Fibroblast of the aortic adventitia (primary cell): ENCODE results near the gene HYAL3. TPM values are rescaled to one million over a fixed set of nuclear protein-coding genes. Genes with fewer than 3 reads are reported as not detected.
"Not testable (repeated sequence)": the region's sequence is repeated elsewhere in the genome, so short reads cannot be mapped to it uniquely, and the experiment has no call there.

ENCODE experiments used
- DNase-seq: peaks from one replicate; pipeline ENCODE4 v3.0.0-alpha.2; 2010; ENCODE audit warnings: low read depth
- H3K4me3 ChIP-seq: 2 replicates; pipeline ENCODE4 v1.5.1; 2011; ENCODE audit warnings: low read depth, mild to moderate bottlenecking, control low read depth, low read length, moderate library complexity
- total RNA-seq: library from RNA; depleted of rRNA; stranded (reverse); fragments of >200 nt; gene quantifications from 2 replicates; pipeline ENCODE4 v1.2.3, GENCODE V29; 2012; ENCODE audit warnings: low replicate concordance
- TF ChIP-seq, protein P1 (sequence below): IDR thresholded peaks from 2 replicates; pipeline ENCODE4 v1.5.1; 2011; ENCODE audit warnings: mild to moderate bottlenecking, low read length, control low read depth, inconsistent platforms; ENCODE audit not compliant: insufficient read depth

HYAL3 gene
- total RNA-seq, 1 donor, result 3.1 TPM

DNA sequence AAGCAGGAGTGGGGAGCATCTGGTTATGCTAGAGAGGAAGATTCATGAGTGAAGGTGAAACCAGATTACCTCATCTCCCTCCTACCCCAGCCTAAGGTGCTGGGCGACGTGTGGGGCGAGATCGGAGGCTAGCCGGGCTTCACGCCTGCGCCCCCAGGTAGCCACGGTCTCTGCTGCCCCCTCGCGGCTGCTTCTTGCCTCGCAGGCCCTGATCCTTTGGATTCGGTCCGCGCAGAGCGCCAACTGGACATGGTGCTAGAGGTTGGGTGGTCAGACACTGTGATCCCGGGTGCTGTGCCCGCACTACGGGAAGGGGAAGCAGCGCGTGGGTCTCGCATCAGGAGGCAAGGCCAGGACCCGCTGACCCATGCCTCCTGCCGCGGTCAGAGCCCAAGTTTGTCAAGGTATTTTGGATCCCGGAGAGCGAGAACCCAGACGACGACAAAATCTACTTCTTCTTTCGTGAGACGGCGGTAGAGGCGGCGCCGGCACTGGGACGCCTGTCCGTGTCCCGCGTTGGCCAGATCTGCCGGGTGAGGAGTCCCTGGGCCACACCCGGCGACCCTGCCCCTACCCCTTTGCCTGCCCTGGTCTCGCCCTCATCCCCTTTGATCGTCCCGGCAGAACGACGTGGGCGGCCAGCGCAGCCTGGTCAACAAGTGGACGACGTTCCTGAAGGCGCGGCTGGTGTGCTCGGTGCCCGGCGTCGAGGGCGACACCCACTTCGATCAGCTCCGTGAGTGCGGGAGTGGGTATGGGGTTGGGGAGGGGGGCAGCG is 26.1 kb downstream of the HYAL3 start:
- peak; percentile 65 for DNase-seq
- TF ChIP-seq, protein P1, sequence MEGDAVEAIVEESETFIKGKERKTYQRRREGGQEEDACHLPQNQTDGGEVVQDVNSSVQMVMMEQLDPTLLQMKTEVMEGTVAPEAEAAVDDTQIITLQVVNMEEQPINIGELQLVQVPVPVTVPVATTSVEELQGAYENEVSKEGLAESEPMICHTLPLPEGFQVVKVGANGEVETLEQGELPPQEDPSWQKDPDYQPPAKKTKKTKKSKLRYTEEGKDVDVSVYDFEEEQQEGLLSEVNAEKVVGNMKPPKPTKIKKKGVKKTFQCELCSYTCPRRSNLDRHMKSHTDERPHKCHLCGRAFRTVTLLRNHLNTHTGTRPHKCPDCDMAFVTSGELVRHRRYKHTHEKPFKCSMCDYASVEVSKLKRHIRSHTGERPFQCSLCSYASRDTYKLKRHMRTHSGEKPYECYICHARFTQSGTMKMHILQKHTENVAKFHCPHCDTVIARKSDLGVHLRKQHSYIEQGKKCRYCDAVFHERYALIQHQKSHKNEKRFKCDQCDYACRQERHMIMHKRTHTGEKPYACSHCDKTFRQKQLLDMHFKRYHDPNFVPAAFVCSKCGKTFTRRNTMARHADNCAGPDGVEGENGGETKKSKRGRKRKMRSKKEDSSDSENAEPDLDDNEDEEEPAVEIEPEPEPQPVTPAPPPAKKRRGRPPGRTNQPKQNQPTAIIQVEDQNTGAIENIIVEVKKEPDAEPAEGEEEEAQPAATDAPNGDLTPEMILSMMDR, result peak; percentile 97
- peak overlapping the region; percentile 37 for H3K4me3 ChIP-seq

DNA sequence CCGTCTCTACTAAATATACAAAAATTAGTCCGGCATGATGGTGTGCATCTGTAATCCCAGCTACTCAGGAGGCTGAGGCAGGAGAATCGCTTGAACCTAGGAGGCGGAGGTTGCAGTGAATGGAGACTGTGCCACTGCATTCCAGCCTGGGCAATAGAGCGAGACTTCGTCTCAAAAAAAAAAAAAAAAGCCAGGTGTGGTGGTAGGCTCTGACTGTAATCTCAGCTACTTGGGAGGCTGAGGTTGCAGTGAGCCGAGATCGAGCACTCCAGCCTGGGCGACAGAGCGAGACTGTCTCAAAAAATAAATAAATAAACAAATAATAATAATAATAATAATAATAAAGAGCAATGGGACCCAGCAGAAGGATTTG is 26.7 kb downstream of the HYAL3 start:
- DNase-seq, result not testable (repeated sequence)

DNA sequence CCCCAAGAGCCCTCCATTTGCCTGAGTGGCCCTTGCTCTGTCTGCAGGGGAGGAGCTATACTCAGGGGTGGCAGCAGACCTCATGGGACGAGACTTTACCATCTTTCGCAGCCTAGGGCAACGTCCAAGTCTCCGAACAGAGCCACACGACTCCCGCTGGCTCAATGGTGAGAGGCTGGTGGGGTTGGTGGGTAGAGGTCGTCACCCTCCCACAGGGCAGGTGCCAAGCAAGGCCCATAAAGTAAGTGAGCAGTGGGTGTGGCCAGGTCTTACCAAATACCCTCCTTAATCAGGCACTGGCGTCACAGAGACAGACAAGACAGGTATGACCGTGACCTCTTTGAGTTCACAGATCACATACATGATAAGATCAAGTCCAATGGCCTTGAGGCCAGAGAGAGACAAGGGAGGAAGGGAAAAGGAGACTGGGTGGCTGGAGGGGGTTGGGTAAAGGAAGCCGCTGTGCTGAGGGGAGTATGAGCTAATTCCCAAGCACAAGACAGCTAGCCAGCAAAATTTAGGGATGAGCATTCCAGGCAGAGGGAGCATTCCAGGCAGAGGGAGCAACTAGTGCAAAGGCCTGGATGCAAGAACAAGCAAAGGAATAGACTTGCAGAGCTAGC is 27.8 kb downstream of the HYAL3 start:
- TF ChIP-seq, protein P1, result no peak
- no peak for DNase-seq
- no peak overlapping the region for H3K4me3 ChIP-seq

More for the DNA sequence above, 26.7 kb downstream of the HYAL3 start:
- H3K4me3 ChIP-seq, result not testable (repeated sequence)

DNA sequence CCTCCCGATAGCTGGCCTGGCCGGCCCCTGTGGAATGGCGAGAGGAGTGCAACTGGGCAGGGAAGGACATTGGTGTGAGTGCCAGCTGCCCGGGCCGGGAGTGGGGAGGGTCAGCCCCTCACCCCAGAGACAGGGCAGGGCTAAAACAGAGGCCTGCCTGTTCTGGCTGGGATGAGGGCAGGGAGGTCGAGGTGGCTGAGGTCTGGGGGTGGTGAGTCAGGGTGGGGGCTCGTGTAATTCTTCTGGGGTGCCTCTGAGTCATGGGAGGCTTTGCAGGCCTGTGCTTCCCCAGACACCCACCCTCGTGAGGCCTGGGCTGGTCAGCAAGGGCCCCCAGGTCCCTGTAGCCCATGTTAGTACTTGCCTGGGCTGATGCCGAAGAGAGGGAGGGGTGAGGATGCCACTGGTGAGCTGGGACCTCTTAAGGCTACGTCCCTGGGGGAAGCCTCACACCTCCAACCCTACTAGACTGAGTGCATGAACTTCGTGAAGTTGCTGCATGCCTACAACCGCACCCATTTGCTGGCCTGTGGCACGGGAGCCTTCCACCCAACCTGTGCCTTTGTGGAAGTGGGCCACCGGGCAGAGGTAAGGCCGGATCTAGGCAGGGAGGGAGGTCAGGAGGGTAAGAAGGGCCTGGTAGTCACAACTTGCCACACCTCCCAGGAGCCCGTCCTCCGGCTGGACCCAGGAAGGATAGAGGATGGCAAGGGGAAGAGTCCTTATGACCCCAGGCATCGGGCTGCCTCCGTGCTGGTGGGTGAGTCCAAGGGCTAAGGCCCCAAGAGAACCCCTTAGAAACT is 28.6 kb downstream of the HYAL3 start:
- no peak overlapping the region for H3K4me3 ChIP-seq
- no peak for DNase-seq
- TF ChIP-seq, protein P1, result no peak

DNA sequence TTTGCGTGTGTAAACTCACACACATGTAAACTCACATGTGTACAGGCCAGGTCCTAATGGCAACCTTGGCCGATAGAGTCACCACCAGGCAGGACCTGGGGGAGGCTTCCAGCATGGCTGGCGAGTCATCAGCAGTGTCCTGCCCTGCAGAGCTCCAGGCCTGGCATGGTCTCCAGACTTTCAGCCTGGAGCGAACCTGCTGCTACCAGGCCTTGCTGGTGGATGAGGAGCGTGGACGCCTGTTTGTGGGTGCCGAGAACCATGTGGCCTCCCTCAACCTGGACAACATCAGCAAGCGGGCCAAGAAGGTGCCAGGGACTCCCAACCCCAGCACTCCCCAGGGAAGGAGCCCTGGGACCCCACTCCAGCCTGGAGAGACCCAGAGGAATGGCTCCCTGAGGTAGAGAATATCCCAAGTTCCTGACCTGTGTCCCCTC is 29.2 kb downstream of the HYAL3 start:
- H3K4me3 ChIP-seq, result peak overlapping the region; percentile 48
- TF ChIP-seq, protein P1, result no peak
- peak; percentile 45 for DNase-seq

DNA sequence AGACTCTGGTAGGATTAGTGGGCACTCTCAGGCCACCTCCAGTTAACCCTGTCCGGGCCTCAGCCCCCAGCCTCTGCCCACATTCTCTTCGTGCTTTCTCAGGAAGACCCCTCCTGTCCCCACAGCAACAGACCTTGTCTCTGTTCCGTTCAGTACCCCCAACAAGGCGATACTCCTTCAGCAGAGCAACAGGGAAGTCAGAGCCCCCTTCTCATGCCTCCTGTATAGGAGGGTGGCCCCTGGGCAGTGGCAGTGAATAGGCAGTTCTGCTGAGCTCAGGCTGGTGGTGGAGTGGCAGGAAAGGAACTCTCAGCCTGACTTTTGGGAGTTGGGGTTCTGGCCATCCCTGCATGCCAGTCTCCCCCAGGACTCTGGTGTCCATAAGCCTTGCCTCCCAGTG is 29.7 kb downstream of the HYAL3 start:
- TF ChIP-seq, protein P1, result no peak
- DNase-seq, result no peak
- H3K4me3 ChIP-seq, result peak overlapping the region; percentile 48
